ENCODE results near the gene FBN1.

Gene FBN1

GRCh38 chr15:48652510-48653076 lies 7.1 kb upstream of the FBN1 start:
- no peak for DNase-seq (ENCODE audit: low spot score)

- no peak for DNase-seq (ENCODE audit: low spot score)
These were observed 5.4 kb upstream of the FBN1 start for GRCh38 chr15:48650931-48651330.

GRCh38 chr15:48647962-48648361 lies 2.5 kb upstream of the FBN1 start:
- no peak for DNase-seq (ENCODE audit: low spot score)

- DNase-seq (ENCODE audit: low spot score) = no peak
These were observed 822 bp upstream of the FBN1 start for GRCh38 chr15:48646331-48646730.

GRCh38 chr15:48644827-48645557 lies 517 bp downstream of the FBN1 start:
- DNase-seq (ENCODE audit: low spot score) = no peak

GRCh38 chr15:48644467-48644826 lies 1.1 kb downstream of the FBN1 start:
- no peak for DNase-seq (ENCODE audit: low spot score)

GRCh38 chr15:48643776-48644466 lies 1.6 kb downstream of the FBN1 start:
- DNase-seq (ENCODE audit: low spot score) = no peak

- no peak for DNase-seq (ENCODE audit: low spot score)
These were observed 2.3 kb downstream of the FBN1 start for GRCh38 chr15:48643206-48643605.

GRCh38 chr15:48642795-48643194 lies 2.7 kb downstream of the FBN1 start:
- no peak for DNase-seq (ENCODE audit: low spot score)

GRCh38 chr15:48641416-48641815 lies 4.1 kb downstream of the FBN1 start:
- peak; percentile 5 for DNase-seq (ENCODE audit: low spot score)

- no peak for DNase-seq (ENCODE audit: low spot score)
These were observed 6.5 kb downstream of the FBN1 start for GRCh38 chr15:48638963-48639362.

- no peak for DNase-seq (ENCODE audit: low spot score)
These were observed 7.9 kb downstream of the FBN1 start for GRCh38 chr15:48637639-48638038.

- no peak for DNase-seq (ENCODE audit: low spot score)
These were observed 9.0 kb downstream of the FBN1 start for GRCh38 chr15:48636511-48636910.

GRCh38 chr15:48634893-48635292 lies 10.6 kb downstream of the FBN1 start:
- DNase-seq (ENCODE audit: low spot score) = no peak

GRCh38 chr15:48634096-48634495 lies 11.4 kb downstream of the FBN1 start:
- no peak for DNase-seq (ENCODE audit: low spot score)

- DNase-seq (ENCODE audit: low spot score) = no peak
These were observed 12.9 kb downstream of the FBN1 start for GRCh38 chr15:48632651-48633050.

- no peak for DNase-seq (ENCODE audit: low spot score)
These were observed 14.2 kb downstream of the FBN1 start for GRCh38 chr15:48631176-48631770.

- no peak for DNase-seq (ENCODE audit: low spot score)
These were observed 15.3 kb downstream of the FBN1 start for GRCh38 chr15:48630245-48630644.

GRCh38 chr15:48628832-48629231 lies 16.7 kb downstream of the FBN1 start:
- DNase-seq (ENCODE audit: low spot score) = no peak

GRCh38 chr15:48627260-48627940 lies 18.1 kb downstream of the FBN1 start:
- DNase-seq (ENCODE audit: low spot score) = peak; percentile 18

- no peak for DNase-seq (ENCODE audit: low spot score)
These were observed 20.4 kb downstream of the FBN1 start for GRCh38 chr15:48625126-48625525.

GRCh38 chr15:48624700-48625099 lies 20.8 kb downstream of the FBN1 start:
- no peak for DNase-seq (ENCODE audit: low spot score)

GRCh38 chr15:48623456-48623855 lies 22.1 kb downstream of the FBN1 start:
- no peak for DNase-seq (ENCODE audit: low spot score)
